ENCODE measurements around the gene SDC4.

- no peak for TF ChIP-seq CTCF (IDR thresholded peaks at IDR 0.05)
- TF ChIP-seq POLR2A (IDR thresholded peaks at IDR 0.05) = no peak
Measured at GRCh38 chr20:45294659-45295058, 53.6 kb downstream of the SDC4 start.

Data from testis (tissue), 2 donors.